Neural cell (in vitro differentiated cells): Measurements from ENCODE around the gene SFXN2. TPM values are rescaled to one million over a fixed set of nuclear protein-coding genes. Genes with fewer than 3 reads are reported as not detected.

Source experiments
- H2AFZ ChIP-seq: fragments of 200-600, 300-800 bp; sonication (generic), shearing (Covaris generic); 2 replicates; pipeline ENCODE4 v1.6.0; 2014; ENCODE audit warnings: low read depth, mild to moderate bottlenecking, antibody characterized with exemption, low read length, moderate library complexity
- H3F3A ChIP-seq: fragments of 200-600 bp; shearing (Covaris generic); 2 replicates; pipeline ENCODE4 v1.6.1; 2016; ENCODE audit warnings: mild to moderate bottlenecking, moderate library complexity, mixed read lengths, antibody characterized with exemption, low read length; ENCODE audit not compliant: insufficient read depth, poor library complexity, severe bottlenecking
- H3K27ac ChIP-seq: fragments of 200-600, 300-800 bp; sonication (generic), shearing (Covaris generic); 2 replicates; pipeline ENCODE4 v1.5.1; 2014; ENCODE audit warnings: mild to moderate bottlenecking, low read length, moderate library complexity
- H3K27me3 ChIP-seq: fragments of 300-800, 200-600 bp; sonication (generic), shearing (Covaris generic); 2 replicates; pipeline ENCODE4 v1.6.0; 2014; ENCODE audit warnings: mild to moderate bottlenecking, low read depth, low read length, moderate library complexity; ENCODE audit not compliant: insufficient read depth
- H3K36me3 ChIP-seq: fragments of 300-800, 200-600 bp; sonication (generic), shearing (Covaris generic); 2 replicates; pipeline ENCODE4 v1.5.1; 2014; ENCODE audit warnings: mild to moderate bottlenecking, antibody characterized with exemption, low read length, moderate library complexity; ENCODE audit not compliant: insufficient read depth
- H3K4me2 ChIP-seq: fragments of 300-800, 200-600 bp; sonication (generic), shearing (Covaris generic); 2 replicates; pipeline ENCODE4 v1.6.0; 2014; ENCODE audit warnings: mild to moderate bottlenecking, low read length
- H3K4me3 ChIP-seq: fragments of 300-800, 200-600 bp; sonication (generic), shearing (Covaris generic); 2 replicates; pipeline ENCODE4 v1.5.1; 2014; ENCODE audit warnings: mild to moderate bottlenecking, low read length, moderate library complexity
- H3K79me2 ChIP-seq: fragments of 200-600 bp; shearing (Covaris generic); replicated peaks from 2 replicates; pipeline ENCODE4 v1.6.0; 2014; ENCODE audit warnings: mild to moderate bottlenecking, low read length, moderate library complexity; ENCODE audit not compliant: insufficient read depth
- H3K9ac ChIP-seq: fragments of 300-800, 200-600 bp; sonication (generic), shearing (Covaris generic); 2 replicates; pipeline ENCODE4 v1.6.1; 2016; ENCODE audit warnings: mild to moderate bottlenecking, low read length, mixed read lengths
- H3K9me2 ChIP-seq: fragments of 200-600 bp; shearing (Covaris generic); 2 replicates; pipeline ENCODE4 v1.6.1; 2016; ENCODE audit warnings: mild to moderate bottlenecking, low read length, mixed read lengths; ENCODE audit not compliant: insufficient read depth
- H3K9me3 ChIP-seq: fragments of 200-600, 300-800 bp; sonication (generic), shearing (Covaris generic); 2 replicates; pipeline ENCODE4 v1.6.1; 2016; ENCODE audit warnings: mild to moderate bottlenecking, mixed run types, low read length, moderate library complexity, mixed read lengths
- H4K20me1 ChIP-seq: fragments of 200-600 bp; shearing (Covaris generic); 2 replicates; pipeline ENCODE4 v1.6.1; 2016; ENCODE audit warnings: mild to moderate bottlenecking, mixed run types; ENCODE audit not compliant: insufficient read depth
- EP300 ChIP-seq: fragments of 450-650 bp; conservative IDR thresholded peaks from 2 replicates; pipeline ENCODE4 v1.6.1; 2014; ENCODE audit warnings: antibody characterized with exemption, mild to moderate bottlenecking, moderate library complexity; ENCODE audit not compliant: poor library complexity, severe bottlenecking
- EZH2 ChIP-seq: fragments of 200-600, 300-800 bp; shearing (Covaris generic), sonication (generic); IDR thresholded peaks from 2 replicates; pipeline ENCODE4 v1.6.1; 2014; ENCODE audit warnings: antibody characterized with exemption, low read length, borderline replicate concordance, mild to moderate bottlenecking; ENCODE audit not compliant: insufficient read depth, poor library complexity, severe bottlenecking
- MXI1 ChIP-seq: fragments of 450-650 bp; conservative IDR thresholded peaks from 2 replicates; pipeline ENCODE4 v1.6.1; 2014; ENCODE audit warnings: antibody characterized with exemption, mild to moderate bottlenecking; ENCODE audit not compliant: poor library complexity, severe bottlenecking
- POLR2AphosphoS5 ChIP-seq: IDR thresholded peaks from 2 replicates; pipeline ENCODE4 v1.6.1; 2012
- RAD21 ChIP-seq: fragments of 450-650 bp; conservative IDR thresholded peaks from 2 replicates; pipeline ENCODE4 v1.6.1; 2014; ENCODE audit warnings: antibody characterized with exemption, mild to moderate bottlenecking, moderate library complexity
- SMC3 ChIP-seq: fragments of 450-650 bp; conservative IDR thresholded peaks from 2 replicates; pipeline ENCODE4 v1.6.1; 2014; ENCODE audit warnings: antibody characterized with exemption, mild to moderate bottlenecking, moderate library complexity; ENCODE audit not compliant: poor library complexity
- TAF1 ChIP-seq: IDR thresholded peaks from 2 replicates; pipeline ENCODE4 v1.6.1; 2012; ENCODE audit warnings: low read depth
- polyA plus RNA-seq: library from polyadenylated mRNA; depleted of rRNA; stranded (reverse); fragments of >200 nt; gene quantifications from 2 replicates; pipeline ENCODE4 v1.2.3, GENCODE V29; 2014
- TF ChIP-seq, protein P1 (sequence below): IDR thresholded peaks from 2 replicates; pipeline ENCODE4 v1.6.1; 2012; ENCODE audit warnings: borderline replicate concordance
- TF ChIP-seq, protein P2 (sequence below): fragments of 450-650 bp; IDR thresholded peaks from 2 replicates; pipeline ENCODE4 v1.5.1; 2014; ENCODE audit warnings: antibody characterized with exemption, mild to moderate bottlenecking, moderate library complexity; ENCODE audit not compliant: poor library complexity, severe bottlenecking

SFXN2 gene
- polyA plus RNA-seq, 1 donor from 2014 or later = 16.0 TPM

DNA sequence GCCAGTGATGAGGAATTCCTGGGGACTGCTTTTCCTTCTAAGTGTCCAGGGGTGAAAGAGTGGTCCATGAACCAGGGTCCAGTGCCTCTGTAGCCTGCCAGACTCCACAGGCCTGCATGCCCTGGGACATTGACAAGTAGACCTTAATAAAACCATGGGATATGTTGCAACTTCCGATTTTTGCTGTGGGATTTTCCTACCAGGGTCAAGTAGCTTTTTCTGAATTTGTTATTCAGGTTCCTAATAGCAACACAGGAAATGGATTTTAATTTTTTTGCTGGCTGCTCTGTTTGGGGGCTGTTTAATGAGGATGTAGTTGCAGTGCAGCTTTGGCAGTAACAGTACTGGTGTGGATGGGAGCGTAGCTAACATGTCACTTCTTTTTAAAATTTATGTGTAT is 71.4 kb downstream of the SFXN2 start:
- Histone ChIP-seq H4K20me1 (no peaks in the 10 kb centered on the region), H3K27me3 (no peaks in the 10 kb centered on the region), H2AFZ (no peak overlapping the region), H3K4me3 (no peak overlapping the region), H3K27ac (no peak overlapping the region), H3K9me3 (no peaks in the 10 kb centered on the region), H3K4me2 (no peak overlapping the region), H3K79me2 (peaks cover 7% of the 10 kb centered on the region), H3K9ac (no peak overlapping the region), H3K9me2 (no peaks in the 10 kb centered on the region), H3F3A (no peaks in the 10 kb centered on the region), H3K36me3 (no peaks in the 10 kb centered on the region)
- TF ChIP-seq RAD21 = no peak
- TF ChIP-seq EZH2 = no peak
- TF ChIP-seq, protein P1, sequence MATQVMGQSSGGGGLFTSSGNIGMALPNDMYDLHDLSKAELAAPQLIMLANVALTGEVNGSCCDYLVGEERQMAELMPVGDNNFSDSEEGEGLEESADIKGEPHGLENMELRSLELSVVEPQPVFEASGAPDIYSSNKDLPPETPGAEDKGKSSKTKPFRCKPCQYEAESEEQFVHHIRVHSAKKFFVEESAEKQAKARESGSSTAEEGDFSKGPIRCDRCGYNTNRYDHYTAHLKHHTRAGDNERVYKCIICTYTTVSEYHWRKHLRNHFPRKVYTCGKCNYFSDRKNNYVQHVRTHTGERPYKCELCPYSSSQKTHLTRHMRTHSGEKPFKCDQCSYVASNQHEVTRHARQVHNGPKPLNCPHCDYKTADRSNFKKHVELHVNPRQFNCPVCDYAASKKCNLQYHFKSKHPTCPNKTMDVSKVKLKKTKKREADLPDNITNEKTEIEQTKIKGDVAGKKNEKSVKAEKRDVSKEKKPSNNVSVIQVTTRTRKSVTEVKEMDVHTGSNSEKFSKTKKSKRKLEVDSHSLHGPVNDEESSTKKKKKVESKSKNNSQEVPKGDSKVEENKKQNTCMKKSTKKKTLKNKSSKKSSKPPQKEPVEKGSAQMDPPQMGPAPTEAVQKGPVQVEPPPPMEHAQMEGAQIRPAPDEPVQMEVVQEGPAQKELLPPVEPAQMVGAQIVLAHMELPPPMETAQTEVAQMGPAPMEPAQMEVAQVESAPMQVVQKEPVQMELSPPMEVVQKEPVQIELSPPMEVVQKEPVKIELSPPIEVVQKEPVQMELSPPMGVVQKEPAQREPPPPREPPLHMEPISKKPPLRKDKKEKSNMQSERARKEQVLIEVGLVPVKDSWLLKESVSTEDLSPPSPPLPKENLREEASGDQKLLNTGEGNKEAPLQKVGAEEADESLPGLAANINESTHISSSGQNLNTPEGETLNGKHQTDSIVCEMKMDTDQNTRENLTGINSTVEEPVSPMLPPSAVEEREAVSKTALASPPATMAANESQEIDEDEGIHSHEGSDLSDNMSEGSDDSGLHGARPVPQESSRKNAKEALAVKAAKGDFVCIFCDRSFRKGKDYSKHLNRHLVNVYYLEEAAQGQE = no peak

GRCh38 chr10:102791754-102792395 is 77.4 kb downstream of the SFXN2 start:
- no peaks in the 10 kb centered on the region for H3K79me2 ChIP-seq

More at GRCh38 chr10:102791754-102792395, 77.4 kb downstream of the SFXN2 start:
- Histone ChIP-seq H3K27me3 (no peaks in the 10 kb centered on the region), H2AFZ (no peak overlapping the region), H4K20me1 (no peaks in the 10 kb centered on the region), H3F3A (no peaks in the 10 kb centered on the region), H3K36me3 (no peaks in the 10 kb centered on the region), H3K9me2 (no peaks in the 10 kb centered on the region), H3K9me3 (no peaks in the 10 kb centered on the region), H3K9ac (no peak overlapping the region), H3K4me2 (no peak overlapping the region), H3K4me3 (no peak overlapping the region), H3K27ac (no peak overlapping the region)
- no peak for TF ChIP-seq SMC3
- TF ChIP-seq MXI1 = no peak
- TF ChIP-seq, protein P1 = no peak
- no peak for TF ChIP-seq EP300
- no peak for TF ChIP-seq RAD21
- TF ChIP-seq, protein P2, sequence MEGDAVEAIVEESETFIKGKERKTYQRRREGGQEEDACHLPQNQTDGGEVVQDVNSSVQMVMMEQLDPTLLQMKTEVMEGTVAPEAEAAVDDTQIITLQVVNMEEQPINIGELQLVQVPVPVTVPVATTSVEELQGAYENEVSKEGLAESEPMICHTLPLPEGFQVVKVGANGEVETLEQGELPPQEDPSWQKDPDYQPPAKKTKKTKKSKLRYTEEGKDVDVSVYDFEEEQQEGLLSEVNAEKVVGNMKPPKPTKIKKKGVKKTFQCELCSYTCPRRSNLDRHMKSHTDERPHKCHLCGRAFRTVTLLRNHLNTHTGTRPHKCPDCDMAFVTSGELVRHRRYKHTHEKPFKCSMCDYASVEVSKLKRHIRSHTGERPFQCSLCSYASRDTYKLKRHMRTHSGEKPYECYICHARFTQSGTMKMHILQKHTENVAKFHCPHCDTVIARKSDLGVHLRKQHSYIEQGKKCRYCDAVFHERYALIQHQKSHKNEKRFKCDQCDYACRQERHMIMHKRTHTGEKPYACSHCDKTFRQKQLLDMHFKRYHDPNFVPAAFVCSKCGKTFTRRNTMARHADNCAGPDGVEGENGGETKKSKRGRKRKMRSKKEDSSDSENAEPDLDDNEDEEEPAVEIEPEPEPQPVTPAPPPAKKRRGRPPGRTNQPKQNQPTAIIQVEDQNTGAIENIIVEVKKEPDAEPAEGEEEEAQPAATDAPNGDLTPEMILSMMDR = no peak
- TF ChIP-seq POLR2AphosphoS5 = no peak
- no peak for TF ChIP-seq EZH2
- no peak for TF ChIP-seq TAF1

Other genes starting within 250 kb of the SFXN2 start
- 316 and 347 TPM in 2 replicates for gene ACTR1A, start 211.9 kb upstream of the SFXN2 start, polyA plus RNA-seq
- 4.8 and 5.4 TPM in 2 replicates for gene SUFU, start 210.7 kb upstream of the SFXN2 start, polyA plus RNA-seq
- gene TRIM8, start 70.2 kb upstream of the SFXN2 start, polyA plus RNA-seq = 47.5 and 59.2 TPM in 2 replicates
- gene ARL3, start 239 bp upstream of the SFXN2 start, polyA plus RNA-seq = 51.9 and 56.0 TPM in 2 replicates
- 20.8 and 22.2 TPM in 2 replicates for gene WBP1L, start 29.3 kb downstream of the SFXN2 start, polyA plus RNA-seq
- gene CYP17A1, start 122.8 kb downstream of the SFXN2 start, polyA plus RNA-seq = not detected in 2 replicates
- 51.6 and 65.2 TPM in 2 replicates for gene BORCS7, start 139.6 kb downstream of the SFXN2 start, polyA plus RNA-seq
- 16.9 and 17.6 TPM in 2 replicates for gene AS3MT, start 154.8 kb downstream of the SFXN2 start, polyA plus RNA-seq
- gene CNNM2, start 203.7 kb downstream of the SFXN2 start, polyA plus RNA-seq = 5.0 and 5.1 TPM in 2 replicates